HEK293 (cell line): ENCODE measurements around the gene SLFN12L.

ENCODE experiments used
- CTCF ChIA-PET: fragments of 350-600 bp; formaldehyde crosslinking; extraction: SDS; loops from one replicate; lab custom pipeline; 2021; ENCODE audit warnings: antibody characterized with exemption; lab: Yijun Ruan, JAX
- POLR2A ChIA-PET: fragments of 300-600 bp; formaldehyde crosslinking; extraction: SDS; loops from one replicate; lab custom pipeline; 2020; ENCODE audit warnings: antibody characterized with exemption, inconsistent platforms; lab: Yijun Ruan, JAX
- H3K27ac ChIP-seq: fragments of 200-500 bp; sonication (Bioruptor generic); 2 replicates; pipeline ENCODE4 v1.5.1; 2014; ENCODE audit warnings: low read depth, low read length, control low read depth, inconsistent platforms; ENCODE audit errors: extremely low read depth
- H3K36me3 ChIP-seq, 2 experiments: fragments of 200-500 bp in 1 of 2; sonication (Bioruptor generic) in 1 of 2; 1 replicate in 1 of 2; 2 replicates in 1 of 2; pipeline ENCODE4 v1.5.1; 2014 to 2017; ENCODE audit warnings: inconsistent platforms in 2 of 2, low read length in 2 of 2; ENCODE audit not compliant: control insufficient read depth in 2 of 2, insufficient read depth in 1 of 2
- H3K4me1 ChIP-seq: fragments of 200-500 bp; sonication (Bioruptor generic); 2 replicates; pipeline ENCODE4 v1.5.1; 2014; ENCODE audit warnings: mild to moderate bottlenecking, low read length, inconsistent platforms; ENCODE audit not compliant: control insufficient read depth, insufficient read depth
- H3K4me3 ChIP-seq: 2 replicates; pipeline ENCODE4 v1.5.1; 2011; ENCODE audit warnings: low read depth, mild to moderate bottlenecking, control low read depth, low read length, moderate library complexity
- H3K9me3 ChIP-seq: fragments of 200-500 bp; sonication (Bioruptor generic); 2 replicates; pipeline ENCODE4 v1.5.1; 2014; ENCODE audit warnings: low read depth, low read length, inconsistent platforms; ENCODE audit not compliant: control insufficient read depth, insufficient read depth
- ATF2 ChIP-seq: fragments of 450-650 bp; formaldehyde crosslinking; IDR thresholded peaks from 2 replicates; pipeline ENCODE4 v1.5.1; 2016; ENCODE audit warnings: missing biosample characterization, missing genetic modification characterization, low read depth
- KLF10 ChIP-seq: fragments of 450-650 bp; IDR thresholded peaks from 2 replicates; pipeline ENCODE4 v1.5.1; 2018; ENCODE audit warnings: missing biosample characterization, mild to moderate bottlenecking, missing genetic modification characterization
- PRDM6 ChIP-seq: fragments of 450-650 bp; formaldehyde crosslinking; IDR thresholded peaks from 2 replicates; pipeline ENCODE4 v1.5.1; 2017; ENCODE audit warnings: missing biosample characterization, missing genetic modification characterization
- REPIN1 ChIP-seq: fragments of 450-650 bp; formaldehyde crosslinking; IDR thresholded peaks from 2 replicates; pipeline ENCODE4 v1.5.1; 2017; ENCODE audit warnings: missing biosample characterization, missing genetic modification characterization, low read depth
- TSHZ1 ChIP-seq: fragments of 450-650 bp; formaldehyde crosslinking; IDR thresholded peaks from 2 replicates; pipeline ENCODE4 v1.5.1; 2016; ENCODE audit warnings: missing biosample characterization, missing genetic modification characterization, borderline replicate concordance
- ZBTB8A ChIP-seq: fragments of 450-650 bp; formaldehyde crosslinking; IDR thresholded peaks from 2 replicates; pipeline ENCODE4 v1.5.1; 2016; ENCODE audit warnings: missing biosample characterization, missing genetic modification characterization
- ZFHX2 ChIP-seq: fragments of 450-650 bp; formaldehyde crosslinking; conservative IDR thresholded peaks from 2 replicates; pipeline ENCODE4 v1.5.1; 2016; ENCODE audit warnings: missing biosample characterization, missing genetic modification characterization
- ZFP3 ChIP-seq: fragments of 450-650 bp; formaldehyde crosslinking; IDR thresholded peaks from 2 replicates; pipeline ENCODE4 v1.5.1; 2016; ENCODE audit warnings: low read depth, missing biosample characterization, missing genetic modification characterization
- ZNF132 ChIP-seq: fragments of 450-650 bp; formaldehyde crosslinking; IDR thresholded peaks from 2 replicates; pipeline ENCODE4 v1.5.1; 2017; ENCODE audit warnings: missing biosample characterization, missing genetic modification characterization, borderline replicate concordance
- ZNF280C ChIP-seq: fragments of 450-650 bp; formaldehyde crosslinking; IDR thresholded peaks from 2 replicates; pipeline ENCODE4 v1.5.1; 2016; ENCODE audit warnings: missing biosample characterization, missing genetic modification characterization
- ZNF513 ChIP-seq: fragments of 450-650 bp; IDR thresholded peaks from 2 replicates; pipeline ENCODE4 v1.5.1; 2018; ENCODE audit warnings: missing biosample characterization, missing genetic modification characterization
- ZNF529 ChIP-seq: fragments of 450-650 bp; formaldehyde crosslinking; IDR thresholded peaks from 2 replicates; pipeline ENCODE4 v1.5.1; 2017; ENCODE audit warnings: missing genetic modification characterization, missing biosample characterization; ENCODE audit not compliant: insufficient replicate concordance
- ZNF555 ChIP-seq: fragments of 450-650 bp; formaldehyde crosslinking; conservative IDR thresholded peaks from 2 replicates; pipeline ENCODE4 v1.5.1; 2017; ENCODE audit warnings: missing biosample characterization, mild to moderate bottlenecking, missing genetic modification characterization, inconsistent platforms
- ZNF600 ChIP-seq: fragments of 450-650 bp; formaldehyde crosslinking; IDR thresholded peaks from 2 replicates; pipeline ENCODE4 v1.5.1; 2016; ENCODE audit warnings: missing biosample characterization, missing genetic modification characterization
- ZNF623 ChIP-seq: fragments of 450-650 bp; formaldehyde crosslinking; IDR thresholded peaks from 2 replicates; pipeline ENCODE4 v1.5.1; 2016; ENCODE audit warnings: missing biosample characterization, missing genetic modification characterization
- ZNF639 ChIP-seq: fragments of 450-650 bp; formaldehyde crosslinking; IDR thresholded peaks from 2 replicates; pipeline ENCODE4 v1.5.1; 2016; ENCODE audit warnings: missing biosample characterization, missing genetic modification characterization
- ZNF670 ChIP-seq: fragments of 450-650 bp; formaldehyde crosslinking; IDR thresholded peaks from 2 replicates; pipeline ENCODE4 v1.5.1; 2016; ENCODE audit warnings: missing biosample characterization, missing genetic modification characterization, low read depth

The SLFN12L gene

GRCh38 chr17:35586569-35587073 lies 49.1 kb upstream of the SLFN12L start (continued):
- TF ChIP-seq TSHZ1 (tag by site-specific recombination) (no peak), ZNF513 (tag by site-specific recombination) (no peak), ZNF280C (tag by site-specific recombination) (no peak), ZNF623 (tag by site-specific recombination) (no peak), ZBTB8A (tag by site-specific recombination) (no peak)

- no peaks in the 10 kb centered on the region for H3K36me3 ChIP-seq
- ChIA-PET CTCF (interaction anchor here (0.6 kb wide), 1 partner anchor 47 kb away, joined by 3 read pairs; the partner anchor contains the start of gene SLFN12L), POLR2A (no interaction called here)
- H3K9me3 ChIP-seq = no peaks in the 10 kb centered on the region
- H3K4me3 ChIP-seq = no peak overlapping the region
- no peak for TF ChIP-seq PRDM6
- no peak for TF ChIP-seq ZFHX2 (tag by site-specific recombination)
- TF ChIP-seq ZNF623 (tag by site-specific recombination) = no peak
- TF ChIP-seq ZNF555 (tag by site-specific recombination) = no peak
- no peak for TF ChIP-seq ZFP3 (tag by site-specific recombination)
- TF ChIP-seq ZNF600 (tag by site-specific recombination) = no peak
- no peak for TF ChIP-seq ZNF639
- no peak for TF ChIP-seq ZNF529
- no peak for TF ChIP-seq ZNF132 (tag by site-specific recombination)
- no peak for TF ChIP-seq REPIN1 (tag by site-specific recombination)
- TF ChIP-seq KLF10 (tag by site-specific recombination) = no peak
- TF ChIP-seq ZNF670 (tag by site-specific recombination) = no peak
- no peak for TF ChIP-seq ATF2
- H3K27ac ChIP-seq = no peak overlapping the region
- peaks cover 11% of the 10 kb centered on the region; the same call in 1 of the 2 replicates for H3K4me1 ChIP-seq
Measured at GRCh38 chr17:35584061-35584460, 46.6 kb upstream of the SLFN12L start.
